Measurements from ENCODE around the gene IMP3.

DNA sequence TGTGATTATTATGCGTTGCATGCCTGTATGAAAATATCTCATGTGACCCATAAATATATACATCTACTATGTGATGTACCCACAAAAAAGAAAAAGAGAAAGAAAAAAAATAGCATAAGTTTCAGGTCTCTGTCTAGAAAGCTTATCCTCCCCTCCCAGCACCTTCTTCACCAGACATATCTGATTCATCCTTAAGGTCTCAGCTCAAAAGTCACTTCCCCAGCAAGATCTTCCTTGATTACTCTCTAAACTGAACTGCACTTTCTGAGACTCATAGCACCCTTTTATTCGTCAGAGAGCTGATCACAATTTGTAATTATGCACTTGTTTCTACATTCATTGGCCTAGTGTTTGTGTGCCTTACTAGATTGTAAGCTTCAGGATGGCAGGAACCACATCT lies 49.8 kb downstream of the IMP3 start:
- TF ChIP-seq, protein P1, sequence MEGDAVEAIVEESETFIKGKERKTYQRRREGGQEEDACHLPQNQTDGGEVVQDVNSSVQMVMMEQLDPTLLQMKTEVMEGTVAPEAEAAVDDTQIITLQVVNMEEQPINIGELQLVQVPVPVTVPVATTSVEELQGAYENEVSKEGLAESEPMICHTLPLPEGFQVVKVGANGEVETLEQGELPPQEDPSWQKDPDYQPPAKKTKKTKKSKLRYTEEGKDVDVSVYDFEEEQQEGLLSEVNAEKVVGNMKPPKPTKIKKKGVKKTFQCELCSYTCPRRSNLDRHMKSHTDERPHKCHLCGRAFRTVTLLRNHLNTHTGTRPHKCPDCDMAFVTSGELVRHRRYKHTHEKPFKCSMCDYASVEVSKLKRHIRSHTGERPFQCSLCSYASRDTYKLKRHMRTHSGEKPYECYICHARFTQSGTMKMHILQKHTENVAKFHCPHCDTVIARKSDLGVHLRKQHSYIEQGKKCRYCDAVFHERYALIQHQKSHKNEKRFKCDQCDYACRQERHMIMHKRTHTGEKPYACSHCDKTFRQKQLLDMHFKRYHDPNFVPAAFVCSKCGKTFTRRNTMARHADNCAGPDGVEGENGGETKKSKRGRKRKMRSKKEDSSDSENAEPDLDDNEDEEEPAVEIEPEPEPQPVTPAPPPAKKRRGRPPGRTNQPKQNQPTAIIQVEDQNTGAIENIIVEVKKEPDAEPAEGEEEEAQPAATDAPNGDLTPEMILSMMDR (IDR thresholded peaks at IDR 0.05), result no peak
- TF ChIP-seq POLR2A (IDR thresholded peaks at IDR 0.05), result no peak
